Liver (tissue), 9 donors: ENCODE data around the gene MRRF. TPM values are rescaled to one million over a fixed set of nuclear protein-coding genes. Genes with fewer than 3 reads are reported as not detected.
A peak's percentile ranks its signal among the peaks of the same experiment; 100 is the strongest.

Experiments
- DNase-seq: peaks from one replicate; pipeline ENCODE4 v3.0.0-alpha.2; 2017; ENCODE audit warnings: low spot score
- H3K27ac ChIP-seq, 2 donors: one replicate each; pipeline ENCODE4 v1.7.0; 2013; ENCODE audit warnings: inconsistent platforms in 2 of 2, low read length in 2 of 2, control low read depth in 1 of 2, low read depth in 1 of 2, mild to moderate bottlenecking in 1 of 2
- H3K27me3 ChIP-seq, 4 donors: one replicate each; pipeline versions ENCODE4 v1.6.1 to v1.7.0; 2013; ENCODE audit warnings: low read length in 3 of 4, inconsistent platforms in 1 of 4, mild to moderate bottlenecking in 1 of 4, moderate library complexity in 1 of 4; ENCODE audit not compliant: control insufficient read depth in 4 of 4, insufficient read depth in 4 of 4
- H3K36me3 ChIP-seq, 4 donors: one replicate each; pipeline versions ENCODE4 v1.6.1 to v1.7.0; 2013; ENCODE audit warnings: low read length in 3 of 4, mild to moderate bottlenecking in 3 of 4, low read depth in 1 of 4, moderate library complexity in 1 of 4; ENCODE audit not compliant: control insufficient read depth in 4 of 4, insufficient read depth in 3 of 4
- H3K4me1 ChIP-seq, 4 donors: one replicate each; pipeline versions ENCODE4 v1.6.1 to v1.7.0; 2013; ENCODE audit warnings: low read length in 3 of 4, mild to moderate bottlenecking in 3 of 4, moderate library complexity in 1 of 4; ENCODE audit not compliant: control insufficient read depth in 4 of 4, insufficient read depth in 4 of 4
- H3K4me3 ChIP-seq, 3 donors: one replicate each; pipeline versions ENCODE4 v1.6.1 to v1.7.0; 2013; ENCODE audit warnings: low read length in 3 of 3, control low read depth in 1 of 3, low read depth in 1 of 3, mild to moderate bottlenecking in 1 of 3
- H3K9ac ChIP-seq, 2 donors: one replicate each; pipeline ENCODE4 v1.7.0; 2013; ENCODE audit warnings: low read length in 2 of 2, mild to moderate bottlenecking in 2 of 2, moderate library complexity in 2 of 2, control low read depth in 1 of 2, low read depth in 1 of 2
- H3K9me3 ChIP-seq, 4 donors: one replicate each; pipeline versions ENCODE4 v1.6.1 to v1.7.0; 2013; ENCODE audit warnings: low read length in 3 of 4; ENCODE audit not compliant: control insufficient read depth in 4 of 4
- ATF3 ChIP-seq: IDR thresholded peaks from 2 replicates; pipeline ENCODE4 v1.6.1; 2016; ENCODE audit warnings: antibody characterized with exemption
- EGR1 ChIP-seq, 2 donors: IDR thresholded peaks; 2 replicates each; pipeline ENCODE4 v1.6.1; 2016 to 2018; ENCODE audit warnings: antibody characterized with exemption in 2 of 2, low read depth in 2 of 2
- FOXA1 ChIP-seq: IDR thresholded peaks from 2 replicates; pipeline ENCODE4 v1.6.1; 2016; ENCODE audit warnings: antibody characterized with exemption
- FOXA2 ChIP-seq: IDR thresholded peaks from 2 replicates; pipeline ENCODE4 v1.6.1; 2016; ENCODE audit warnings: antibody characterized with exemption
- GABPA ChIP-seq, 2 donors: IDR thresholded peaks in 1 of 2; conservative IDR thresholded peaks in 1 of 2; 2 replicates each; pipeline ENCODE4 v1.6.1; 2016; ENCODE audit warnings: antibody characterized with exemption in 2 of 2, mild to moderate bottlenecking in 1 of 2, moderate library complexity in 1 of 2
- HNF4A ChIP-seq, 2 donors: conservative IDR thresholded peaks; 2 replicates each; pipeline ENCODE4 v1.6.1; 2016; ENCODE audit warnings: antibody characterized with exemption in 2 of 2, mild to moderate bottlenecking in 2 of 2
- HNF4G ChIP-seq: IDR thresholded peaks from 2 replicates; pipeline ENCODE4 v1.6.1; 2016; ENCODE audit warnings: antibody characterized with exemption
- NR2F2 ChIP-seq: IDR thresholded peaks from 2 replicates; pipeline ENCODE4 v1.6.1; 2016; ENCODE audit warnings: antibody characterized with exemption
- RAD21 ChIP-seq, 2 donors: IDR thresholded peaks; 2 replicates each; pipeline ENCODE4 v1.6.1; 2016; ENCODE audit warnings: antibody characterized with exemption in 2 of 2, mild to moderate bottlenecking in 2 of 2
- REST ChIP-seq: IDR thresholded peaks from 2 replicates; pipeline ENCODE4 v1.6.1; 2016; ENCODE audit warnings: antibody characterized with exemption, mild to moderate bottlenecking
- RXRA ChIP-seq, 2 donors: IDR thresholded peaks; 2 replicates each; pipeline ENCODE4 v1.6.1; 2017 to 2018; ENCODE audit warnings: antibody characterized with exemption in 2 of 2, mild to moderate bottlenecking in 1 of 2
- SP1 ChIP-seq: IDR thresholded peaks from 2 replicates; pipeline ENCODE4 v1.6.1; 2018; ENCODE audit warnings: antibody characterized with exemption, mild to moderate bottlenecking
- TAF1 ChIP-seq: conservative IDR thresholded peaks from 2 replicates; pipeline ENCODE4 v1.6.1; 2016; ENCODE audit warnings: antibody characterized with exemption, mild to moderate bottlenecking
- YY1 ChIP-seq: IDR thresholded peaks from 2 replicates; pipeline ENCODE4 v1.6.1; 2016; ENCODE audit warnings: antibody characterized with exemption, mild to moderate bottlenecking
- WGBS: extraction: QIAGEN DNeasy Blood & Tissue Kit; methylation state at CpG from one replicate; pipeline ENCODE4 v1.1.7; 2013; 5-methylcytosine and 5-hydroxymethylcytosine counted together
- polyA plus RNA-seq, 2 donors: library from polyadenylated mRNA; stranded (reverse) in 1 of 2; unstranded in 1 of 2; fragments of 200-250 nt in 1 of 2; fragments of >200 nt in 1 of 2; fragmentation: Nextera tagmentation in 1 of 2; extraction: Ambion mirVana in 1 of 2; gene quantifications; one replicate each; pipeline versions ENCODE4 v1.2.1 to v1.2.3, GENCODE V29; 2013 to 2015
- total RNA-seq, 2 donors: library from RNA; depleted of rRNA; stranded (reverse); fragments of >200 nt; gene quantifications; one replicate each; pipeline ENCODE4 v1.2.3, GENCODE V29; 2014
- TF ChIP-seq, protein P1 (sequence below): IDR thresholded peaks from 2 replicates; pipeline ENCODE4 v1.6.1; 2016; ENCODE audit warnings: antibody characterized with exemption
- TF ChIP-seq, protein P2 (sequence below): IDR thresholded peaks from 2 replicates; pipeline ENCODE4 v1.6.1; 2016; ENCODE audit warnings: antibody characterized with exemption
- donor health status: healthy.
- donor health status: healthy.
- donor health status: healthy.
- donor health status: healthy.
- donor health status: healthy.

MRRF gene
- total and polyA plus RNA-seq, 4 donors, result 15.4 to 30.9 (median 22.3) TPM

DNA sequence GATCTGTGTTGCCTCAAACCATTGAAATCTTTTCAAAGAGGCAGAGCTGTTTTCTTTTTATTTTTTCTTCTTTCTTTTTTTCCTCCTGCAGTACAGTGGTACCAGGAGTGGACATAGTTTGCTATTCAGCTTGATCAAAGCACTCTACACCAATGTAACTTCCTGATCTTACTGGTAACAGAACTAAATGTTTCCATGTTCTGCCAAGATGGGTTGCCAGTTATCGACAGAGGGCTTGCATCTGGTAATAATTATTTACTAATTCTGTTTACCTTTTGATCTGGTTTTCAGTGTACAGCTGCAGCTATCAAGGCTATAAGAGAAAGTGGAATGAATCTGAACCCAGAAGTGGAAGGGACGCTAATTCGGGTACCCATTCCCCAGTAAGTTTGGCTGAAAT, 26.8 kb downstream of the MRRF start:
- 35% methylated on average over 3 of the region's 3 CpGs for WGBS
- Histone ChIP-seq H3K9me3 (no peaks in the 10 kb centered on the region), H3K36me3 (peaks cover 2 to 27% (median 17%) of the 10 kb centered on the region in 4 donors)

DNA sequence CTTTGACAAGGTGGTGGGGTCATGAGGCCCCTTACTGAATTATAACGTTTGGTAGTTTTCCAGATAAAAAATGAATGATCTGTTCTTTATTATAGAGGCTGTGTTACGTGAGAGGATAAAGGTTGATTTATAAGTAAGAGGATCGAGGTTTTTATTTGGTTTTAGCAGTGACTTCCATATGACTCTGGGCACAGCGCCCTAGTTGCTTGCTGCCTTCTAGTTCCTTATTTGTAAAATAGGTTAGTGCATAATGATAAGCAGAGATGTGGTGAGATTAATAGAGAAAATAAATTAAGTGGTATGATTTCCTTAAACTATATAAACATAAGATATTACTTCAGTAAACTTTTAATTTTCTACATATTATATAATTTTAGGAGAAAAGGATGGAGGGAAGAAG, 29.8 kb downstream of the MRRF start:
- Histone ChIP-seq H3K36me3 (peaks cover 0 to 17% (median 3%) of the 10 kb centered on the region in 4 donors), H3K9ac (no peak overlapping the region)

More for the DNA sequence above, 26.8 kb downstream of the MRRF start:
- DNase-seq, result no peak
- TF ChIP-seq YY1, result peak; percentile 74
- peak; percentile 32 for TF ChIP-seq FOXA2
- TF ChIP-seq, protein P1, sequence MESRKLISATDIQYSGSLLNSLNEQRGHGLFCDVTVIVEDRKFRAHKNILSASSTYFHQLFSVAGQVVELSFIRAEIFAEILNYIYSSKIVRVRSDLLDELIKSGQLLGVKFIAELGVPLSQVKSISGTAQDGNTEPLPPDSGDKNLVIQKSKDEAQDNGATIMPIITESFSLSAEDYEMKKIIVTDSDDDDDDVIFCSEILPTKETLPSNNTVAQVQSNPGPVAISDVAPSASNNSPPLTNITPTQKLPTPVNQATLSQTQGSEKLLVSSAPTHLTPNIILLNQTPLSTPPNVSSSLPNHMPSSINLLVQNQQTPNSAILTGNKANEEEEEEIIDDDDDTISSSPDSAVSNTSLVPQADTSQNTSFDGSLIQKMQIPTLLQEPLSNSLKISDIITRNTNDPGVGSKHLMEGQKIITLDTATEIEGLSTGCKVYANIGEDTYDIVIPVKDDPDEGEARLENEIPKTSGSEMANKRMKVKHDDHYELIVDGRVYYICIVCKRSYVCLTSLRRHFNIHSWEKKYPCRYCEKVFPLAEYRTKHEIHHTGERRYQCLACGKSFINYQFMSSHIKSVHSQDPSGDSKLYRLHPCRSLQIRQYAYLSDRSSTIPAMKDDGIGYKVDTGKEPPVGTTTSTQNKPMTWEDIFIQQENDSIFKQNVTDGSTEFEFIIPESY, result no peak
- TF ChIP-seq NR2F2, result no peak
- no peak for TF ChIP-seq TAF1
- TF ChIP-seq ATF3, result no peak
- no peak for TF ChIP-seq EGR1 (IDR thresholded peaks at IDR 0.05; ENCODE audit: low read depth in 2 of 2)
- TF ChIP-seq RXRA (IDR thresholded peaks at IDR 0.05), result peak; percentile 13 to 52
- no peak for TF ChIP-seq REST
- peak; percentile 12 for TF ChIP-seq FOXA1
- TF ChIP-seq SP1, result peak; percentile 33
- TF ChIP-seq, protein P2, sequence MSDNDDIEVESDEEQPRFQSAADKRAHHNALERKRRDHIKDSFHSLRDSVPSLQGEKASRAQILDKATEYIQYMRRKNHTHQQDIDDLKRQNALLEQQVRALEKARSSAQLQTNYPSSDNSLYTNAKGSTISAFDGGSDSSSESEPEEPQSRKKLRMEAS, result peak; percentile 46
- TF ChIP-seq HNF4A (conservative IDR thresholded peaks at IDR 0.05), result peak; percentile 5 to 36
- TF ChIP-seq GABPA (IDR thresholded peaks at IDR 0.05 in 1 of 2, conservative IDR thresholded peaks at IDR 0.05 in 1 of 2), result peak in 1 of 2 donors; percentile 41
- no peak for TF ChIP-seq HNF4G
- no peak overlapping the region for H3K9ac ChIP-seq
- H3K27me3 ChIP-seq, result no peaks in the 10 kb centered on the region
- H3K27ac ChIP-seq, result peak overlapping the region in 1 of 2 donors; percentile 42
- peaks cover 5 to 29% (median 21%) of the 10 kb centered on the region in 4 donors for H3K4me1 ChIP-seq
- peak overlapping the region in 1 of 3 donors; percentile 10 for H3K4me3 ChIP-seq

More for the DNA sequence above, 29.8 kb downstream of the MRRF start:
- 78% methylated on average over 4 of the region's 4 CpGs for WGBS
- H3K9me3 ChIP-seq, result no peaks in the 10 kb centered on the region
- DNase-seq, result no peak
- no peaks in the 10 kb centered on the region for H3K27me3 ChIP-seq
- TF ChIP-seq RAD21 (IDR thresholded peaks at IDR 0.05) (no peak), HNF4A (conservative IDR thresholded peaks at IDR 0.05) (no peak)
- H3K4me1 ChIP-seq, result peaks cover 5 to 29% (median 21%) of the 10 kb centered on the region in 4 donors
- H3K4me3 ChIP-seq, result no peak overlapping the region
- H3K27ac ChIP-seq, result no peak overlapping the region
